ENCODE data around the gene BTBD6. TPM values are rescaled to one million over a fixed set of nuclear protein-coding genes. Genes with fewer than 3 reads are reported as not detected.
A peak's percentile ranks its signal among the peaks of the same experiment; 100 is the strongest.

Gene BTBD6
- total and polyA plus RNA-seq, 2 donors (not counting 3 experiments of a cell fraction or from before 2014, with no cell fraction given), result 63.1 to 65.0 TPM

- no peaks in the 10 kb centered on the region for H3K4me1 ChIP-seq (ENCODE audit: control insufficient read depth, extremely low read depth, insufficient read depth, low read length)
- TF ChIP-seq EZH2 (IDR thresholded peaks at IDR 0.05; ENCODE audit: borderline replicate concordance, low read depth, low read length, severe bottlenecking), result no peak
- TF ChIP-seq POLR2A (IDR thresholded peaks at IDR 0.05; ENCODE audit: low read depth, low read length), result no peak
- TF ChIP-seq JUN (IDR thresholded peaks at IDR 0.05; ENCODE audit: borderline replicate concordance, insufficient read depth, insufficient read length, low read depth), result no peak
- TF ChIP-seq FOS (IDR thresholded peaks at IDR 0.05; ENCODE audit: borderline replicate concordance, insufficient read depth, low read length), result no peak
- no peak for TF ChIP-seq MYC (IDR thresholded peaks at IDR 0.05; ENCODE audit: low read depth, low read length)
- no peak for TF ChIP-seq CTCF (IDR thresholded peaks at IDR 0.05; ENCODE audit: extremely low read depth in 1 of 2, insufficient read depth in 1 of 2, low read depth in 1 of 2, low read length in 2 of 2)
- no peak for TF ChIP-seq MAX (IDR thresholded peaks at IDR 0.05; ENCODE audit: insufficient read depth, insufficient read length)
- TF ChIP-seq POLR2AphosphoS5 (IDR thresholded peaks at IDR 0.05; ENCODE audit: insufficient read depth, low read depth, low read length), result no peak
- TF ChIP-seq GATA2 (IDR thresholded peaks at IDR 0.05; ENCODE audit: insufficient read depth, insufficient read length, low read depth, low read length), result no peak
- TSS peak; percentile 63 for BruUV-seq (replicated peaks)
- H3K36me3 ChIP-seq (ENCODE audit: control insufficient read depth in 2 of 2, extremely low read depth in 1 of 2, insufficient read depth in 2 of 2, low read length in 2 of 2), result peaks cover 0 to 12% of the 10 kb centered on the region in 2 experiments
- intact Hi-C loops (cut with micrococcal nuclease), result loop anchor here (10.0 kb wide), 1 partner anchor 45 kb away; no protein-coding TSS in a partner anchor
- H3K9me1 ChIP-seq (replicated peaks; ENCODE audit: control insufficient read depth, extremely low read depth, insufficient read depth, low read length), result no peaks in the 10 kb centered on the region
- no peak overlapping the region for H3K4me3 ChIP-seq (replicated peaks in 1 of 3; ENCODE audit: insufficient read depth in 1 of 3, low read depth in 1 of 3, low read length in 3 of 3)
- no peak for FAIRE-seq
- H4K20me1 ChIP-seq (replicated peaks; ENCODE audit: control insufficient read depth, extremely low read depth, insufficient read depth, low read length), result no peaks in the 10 kb centered on the region
- no peak overlapping the region for H3K27ac ChIP-seq (ENCODE audit: insufficient read depth, low read depth, low read length)
- H3K4me2 ChIP-seq (ENCODE audit: insufficient read depth, low read length), result no peak overlapping the region
- H3K27me3 ChIP-seq (ENCODE audit: control insufficient read depth in 2 of 2, insufficient read depth in 2 of 2, low read length in 2 of 2), result no peaks in the 10 kb centered on the region
- no peak overlapping the region for H3K9ac ChIP-seq (replicated peaks; ENCODE audit: extremely low read depth, insufficient read depth, low read length)
- POLR2A ChIA-PET, result no interaction called here
- CTCF ChIA-PET, result no interaction called here
- no peaks in the 10 kb centered on the region for H3K79me2 ChIP-seq (ENCODE audit: control insufficient read depth, insufficient read depth, low read length)
- H2AFZ ChIP-seq (ENCODE audit: low read depth, low read length), result no peak overlapping the region
- H3K9me3 ChIP-seq (replicated peaks; ENCODE audit: control insufficient read depth, insufficient read depth, low read length), result no peaks in the 10 kb centered on the region
- no peak for DNase-seq (ENCODE audit: low read depth, low spot score)
- dilution Hi-C loops (cut with MboI; ENCODE audit: extremely low pct_ligation_motif_present, low sequenced_read_pairs), result no loop called here
Observed at GRCh38 chr14:105209646-105210045, 38.7 kb upstream of the BTBD6 start.
